GM21576 (cell line): Measurements from ENCODE around the gene SPATA13.

Source experiments
- ATAC-seq: cut with Tn5 transposase; IDR thresholded peaks from one replicate; pipeline ENCODE4 v1.9.1; 2021; ENCODE audit warnings: mild to moderate bottlenecking, moderate library complexity; ENCODE audit not compliant: unreplicated experiment

SPATA13 gene

GRCh38 chr13:24274452-24275021, 114.0 kb downstream of the SPATA13 start:
- peak; percentile 37 for ATAC-seq

GRCh38 chr13:24275041-24275440, 114.5 kb downstream of the SPATA13 start:
- ATAC-seq, result no peak

GRCh38 chr13:24276306-24276705, 115.8 kb downstream of the SPATA13 start:
- no peak for ATAC-seq

- ATAC-seq, result no peak
These were observed 116.3 kb downstream of the SPATA13 start for GRCh38 chr13:24276861-24277260.

GRCh38 chr13:24277761-24278160, 117.2 kb downstream of the SPATA13 start:
- no peak for ATAC-seq

GRCh38 chr13:24279327-24280110, 119.0 kb downstream of the SPATA13 start:
- ATAC-seq, result no peak

- no peak for ATAC-seq
These were observed 120.2 kb downstream of the SPATA13 start for GRCh38 chr13:24280720-24281119.

- no peak for ATAC-seq
These were observed 120.9 kb downstream of the SPATA13 start for GRCh38 chr13:24281188-24282008.

GRCh38 chr13:24282256-24282655, 121.7 kb downstream of the SPATA13 start:
- no peak for ATAC-seq

GRCh38 chr13:24284889-24285565, 124.5 kb downstream of the SPATA13 start:
- no peak for ATAC-seq

GRCh38 chr13:24286624-24287023, 126.1 kb downstream of the SPATA13 start:
- ATAC-seq, result no peak

- ATAC-seq, result no peak
These were observed 127.3 kb downstream of the SPATA13 start for GRCh38 chr13:24287748-24288287.

- ATAC-seq, result no peak
These were observed 128.3 kb downstream of the SPATA13 start for GRCh38 chr13:24288870-24289269.

- ATAC-seq, result no peak
These were observed 129.9 kb downstream of the SPATA13 start for GRCh38 chr13:24290280-24290932.

- no peak for ATAC-seq
These were observed 132.0 kb downstream of the SPATA13 start for GRCh38 chr13:24292481-24292880.

GRCh38 chr13:24293746-24294145, 133.2 kb downstream of the SPATA13 start:
- ATAC-seq, result no peak

- ATAC-seq, result no peak
These were observed 139.1 kb downstream of the SPATA13 start for GRCh38 chr13:24299488-24300114.

- no peak for ATAC-seq
These were observed 140.9 kb downstream of the SPATA13 start for GRCh38 chr13:24301434-24301833.

GRCh38 chr13:24301911-24302310, 141.4 kb downstream of the SPATA13 start:
- no peak for ATAC-seq

- no peak for ATAC-seq
These were observed 144.1 kb downstream of the SPATA13 start for GRCh38 chr13:24304620-24305019.
